ENCODE data around the gene RTN4.
A peak's percentile ranks its signal among the peaks of the same experiment; 100 is the strongest.

Gene RTN4

DNA sequence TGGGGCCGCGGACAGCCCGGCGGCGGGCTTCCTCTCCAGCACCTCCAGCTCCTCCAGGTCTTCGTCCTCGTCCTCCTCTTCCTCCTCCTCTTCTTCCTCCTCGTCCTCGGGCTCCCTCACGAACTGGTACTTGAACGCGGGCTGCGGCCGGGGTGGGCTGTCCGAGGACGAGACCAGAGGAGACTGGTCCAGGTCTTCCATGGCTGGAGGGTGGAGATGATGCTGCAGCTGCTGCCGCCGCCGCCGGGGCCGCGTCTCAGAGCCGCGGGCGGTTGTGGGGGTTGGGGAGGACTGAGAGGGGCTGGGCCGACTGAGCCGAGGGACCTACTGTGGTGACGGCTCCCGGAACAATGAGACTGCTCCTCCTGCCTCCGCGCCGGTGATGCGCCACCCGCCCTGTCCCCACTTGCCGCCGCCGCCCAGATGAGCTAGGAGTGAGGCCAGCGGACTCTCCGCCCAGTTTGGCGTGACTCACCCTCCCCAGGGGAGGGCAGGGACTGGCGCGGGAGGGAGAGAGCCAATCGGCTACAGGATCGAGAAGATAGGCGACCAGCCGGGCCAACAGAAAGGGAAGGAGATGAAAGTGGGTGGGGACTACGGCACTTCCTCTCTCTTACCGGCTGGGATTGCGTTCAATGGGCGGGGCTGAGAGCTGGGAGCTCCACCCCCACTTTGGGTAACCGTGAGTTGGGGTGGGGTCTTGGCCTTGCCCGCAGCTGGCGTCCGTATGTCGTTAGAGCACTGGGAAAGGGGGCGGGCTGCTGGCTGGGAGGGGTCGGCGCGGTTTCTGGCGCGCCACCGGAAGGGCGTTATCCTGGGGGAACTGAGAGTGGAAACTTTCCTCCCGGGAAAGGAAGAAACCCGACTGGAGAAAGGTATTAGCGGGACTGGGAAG, at the start of gene RTN4:
Gene RTN4, minus strand, starts transcription at position 352 of the 895 bp plus-strand sequence. Its CDS starts 151 bp downstream, at position 201.
- TF ChIP-seq, protein P1, sequence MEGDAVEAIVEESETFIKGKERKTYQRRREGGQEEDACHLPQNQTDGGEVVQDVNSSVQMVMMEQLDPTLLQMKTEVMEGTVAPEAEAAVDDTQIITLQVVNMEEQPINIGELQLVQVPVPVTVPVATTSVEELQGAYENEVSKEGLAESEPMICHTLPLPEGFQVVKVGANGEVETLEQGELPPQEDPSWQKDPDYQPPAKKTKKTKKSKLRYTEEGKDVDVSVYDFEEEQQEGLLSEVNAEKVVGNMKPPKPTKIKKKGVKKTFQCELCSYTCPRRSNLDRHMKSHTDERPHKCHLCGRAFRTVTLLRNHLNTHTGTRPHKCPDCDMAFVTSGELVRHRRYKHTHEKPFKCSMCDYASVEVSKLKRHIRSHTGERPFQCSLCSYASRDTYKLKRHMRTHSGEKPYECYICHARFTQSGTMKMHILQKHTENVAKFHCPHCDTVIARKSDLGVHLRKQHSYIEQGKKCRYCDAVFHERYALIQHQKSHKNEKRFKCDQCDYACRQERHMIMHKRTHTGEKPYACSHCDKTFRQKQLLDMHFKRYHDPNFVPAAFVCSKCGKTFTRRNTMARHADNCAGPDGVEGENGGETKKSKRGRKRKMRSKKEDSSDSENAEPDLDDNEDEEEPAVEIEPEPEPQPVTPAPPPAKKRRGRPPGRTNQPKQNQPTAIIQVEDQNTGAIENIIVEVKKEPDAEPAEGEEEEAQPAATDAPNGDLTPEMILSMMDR (conservative IDR thresholded peaks at IDR 0.05; ENCODE audit: low read depth, low read length): peak; percentile 38
- DNase-seq (ENCODE audit: low read depth): peak; percentile 100
- peak within 1 kb of the TSS; percentile 93 for H3K4me3 ChIP-seq (ENCODE audit: low read depth, low read length)

DNA sequence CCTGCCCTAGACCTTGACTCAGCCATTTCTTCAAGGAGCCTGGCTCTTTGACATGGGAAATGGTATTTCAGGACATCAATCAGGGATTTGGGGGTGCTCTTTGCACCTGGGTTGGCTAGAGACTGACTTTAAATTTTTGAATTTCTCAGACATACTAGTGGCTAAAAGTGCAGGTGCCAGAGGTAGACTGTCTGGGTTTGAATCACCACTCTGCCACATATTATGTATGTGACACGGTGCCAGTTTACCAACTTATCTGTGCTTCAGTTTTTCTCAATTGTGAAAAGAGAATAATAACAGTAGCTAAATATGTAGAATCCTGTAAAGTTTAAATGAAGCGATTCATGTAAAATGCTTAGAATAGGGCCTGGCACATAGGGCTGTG, 49.2 kb upstream of the RTN4 start:
- TF ChIP-seq, protein P1 (conservative IDR thresholded peaks at IDR 0.05; ENCODE audit: low read depth, low read length): no peak
- no peak overlapping the region for H3K4me3 ChIP-seq (ENCODE audit: low read depth, low read length)
- DNase-seq (ENCODE audit: low read depth): no peak

DNA sequence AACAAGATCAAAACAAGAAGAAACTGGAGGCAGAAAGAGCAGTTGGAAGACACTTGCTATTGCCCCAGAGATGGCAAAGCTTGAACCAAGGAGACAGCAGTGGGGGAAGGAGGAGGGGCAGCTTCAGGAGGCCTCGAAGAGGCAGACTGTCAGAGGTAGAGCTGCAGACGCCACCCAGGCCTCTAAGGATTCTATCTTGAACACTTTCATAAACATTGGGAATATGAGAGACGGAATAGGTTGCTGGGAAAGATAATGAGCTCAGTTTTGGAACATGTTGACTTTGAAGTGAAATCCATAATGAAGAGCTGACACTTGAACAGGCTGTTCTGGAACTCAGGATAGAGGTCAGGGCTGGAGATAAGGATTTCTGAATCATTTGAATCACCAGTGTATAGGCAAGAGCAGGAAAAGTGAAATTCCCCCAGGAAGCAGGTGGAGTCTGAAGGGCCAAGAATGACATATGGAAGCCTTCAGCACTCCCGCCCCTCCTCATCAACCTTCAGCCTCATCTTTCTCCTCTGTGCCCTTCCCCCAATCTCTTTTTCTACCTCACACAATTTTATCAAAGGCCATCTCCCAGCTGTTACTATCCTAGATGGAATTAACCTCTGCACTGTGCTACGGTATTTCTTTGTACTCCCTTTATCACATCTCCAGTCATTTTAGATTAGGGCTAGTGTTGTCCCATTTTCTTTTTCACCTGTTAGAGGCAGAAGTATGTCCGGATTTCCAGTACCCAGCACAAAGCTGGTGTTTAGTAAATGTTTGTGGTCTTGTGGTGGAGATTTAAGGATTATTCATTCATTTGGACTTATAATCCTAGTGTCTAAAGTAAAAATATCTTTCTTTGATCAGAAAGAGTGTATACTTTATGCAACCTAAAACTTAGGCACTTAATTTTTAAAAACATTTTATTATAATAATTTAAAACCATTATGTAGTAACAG, 47.5 kb upstream of the RTN4 start:
- peak; percentile 58 for DNase-seq (ENCODE audit: low read depth)
- H3K4me3 ChIP-seq (ENCODE audit: low read depth, low read length): no peak overlapping the region
- TF ChIP-seq, protein P1 (conservative IDR thresholded peaks at IDR 0.05; ENCODE audit: low read depth, low read length): no peak

DNA sequence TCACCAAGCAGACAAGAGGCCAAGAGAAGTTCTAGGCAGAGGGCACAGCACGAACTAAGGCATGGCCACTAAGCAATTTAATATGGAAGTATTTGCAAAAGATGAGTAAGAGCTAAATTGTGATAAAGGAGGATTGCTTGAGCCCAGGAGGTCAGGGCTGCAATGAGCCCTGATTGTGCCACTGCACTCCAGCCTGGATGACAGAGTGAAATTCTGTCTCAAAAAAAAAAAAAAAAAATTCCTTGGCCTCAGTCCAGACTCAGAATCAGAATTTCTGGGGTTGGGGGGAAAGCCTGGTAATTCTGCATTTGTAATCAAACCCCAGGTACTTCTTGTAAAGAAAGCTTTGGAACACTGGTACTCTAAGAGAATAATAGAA, 46.8 kb upstream of the RTN4 start:
- no peak overlapping the region for H3K4me3 ChIP-seq (ENCODE audit: low read depth, low read length)
- TF ChIP-seq, protein P1 (conservative IDR thresholded peaks at IDR 0.05; ENCODE audit: low read depth, low read length): no peak
- no peak for DNase-seq (ENCODE audit: low read depth)

DNA sequence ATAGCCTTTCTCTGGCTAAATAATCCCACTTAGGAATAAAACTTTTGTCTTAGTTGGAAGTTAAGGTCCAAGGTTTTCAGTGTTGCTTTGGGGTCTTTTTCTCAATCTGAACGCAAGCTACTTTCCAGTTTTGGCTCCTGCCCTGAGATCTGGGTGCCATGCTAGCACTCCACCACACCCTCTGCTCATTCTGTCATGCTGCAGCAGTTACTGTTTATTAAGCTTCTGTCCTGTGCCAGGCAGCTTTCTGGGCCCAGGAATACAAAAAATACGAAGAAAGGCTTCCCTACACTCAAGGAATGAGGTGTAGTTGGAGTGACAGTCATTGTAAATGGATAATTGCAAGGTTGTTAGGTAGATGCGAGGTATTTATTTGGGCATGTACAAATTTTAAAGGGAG, 46.3 kb upstream of the RTN4 start:
- TF ChIP-seq, protein P1 (conservative IDR thresholded peaks at IDR 0.05; ENCODE audit: low read depth, low read length): no peak
- no peak for DNase-seq (ENCODE audit: low read depth)
- no peak overlapping the region for H3K4me3 ChIP-seq (ENCODE audit: low read depth, low read length)

DNA sequence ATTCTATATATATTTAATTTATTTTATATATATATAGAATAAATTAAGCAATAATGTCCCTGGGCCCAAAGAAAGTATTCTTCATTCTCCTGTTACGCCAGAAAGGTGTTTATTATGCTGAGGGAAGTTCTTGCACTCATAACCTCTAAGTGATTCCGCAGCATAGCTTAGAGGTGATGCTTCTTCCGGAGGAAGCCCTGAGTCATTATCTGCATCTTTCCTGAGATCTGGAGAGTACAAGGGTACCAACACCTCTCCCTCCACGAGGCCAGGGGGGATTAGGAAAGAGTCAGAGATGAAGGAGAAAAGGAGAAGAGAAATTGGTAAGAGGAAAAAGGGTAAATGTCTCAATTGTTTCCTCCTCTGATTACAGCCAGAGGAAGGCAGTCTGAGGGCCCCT, 43.1 kb upstream of the RTN4 start:
- peak; percentile 85 for DNase-seq (ENCODE audit: low read depth)
- TF ChIP-seq, protein P1 (conservative IDR thresholded peaks at IDR 0.05; ENCODE audit: low read depth, low read length): no peak
- H3K4me3 ChIP-seq (ENCODE audit: low read depth, low read length): no peak overlapping the region
